Measurements from ENCODE around the gene MEGF6.
A peak's percentile ranks its signal among the peaks of the same experiment; 100 is the strongest.

Gene MEGF6

GRCh38 chr1:3611170-3612019 is at the start of gene MEGF6:
Gene MEGF6, minus strand, starts transcription at chr1:3611508. Its CDS starts 240 bp downstream, at chr1:3611268.
- peak in 1 of 2 experiments; percentile 2 for DNase-seq

GRCh38 chr1:3660704-3661103 is 49.4 kb upstream of the MEGF6 start:
- no peak for DNase-seq

GRCh38 chr1:3659093-3659492 is 47.8 kb upstream of the MEGF6 start:
- DNase-seq: no peak

- peak in 1 of 2 experiments; percentile 32 for DNase-seq
Observed at GRCh38 chr1:3658231-3658615, 46.9 kb upstream of the MEGF6 start.

- DNase-seq: no peak
Observed at GRCh38 chr1:3657578-3658230, 46.4 kb upstream of the MEGF6 start.

- no peak for DNase-seq
Observed at GRCh38 chr1:3657096-3657475, 45.8 kb upstream of the MEGF6 start.

- DNase-seq: peak in 1 of 2 experiments; percentile 4
Observed at GRCh38 chr1:3656450-3657095, 45.3 kb upstream of the MEGF6 start.

GRCh38 chr1:3654549-3655281 is 43.4 kb upstream of the MEGF6 start:
- DNase-seq: no peak

GRCh38 chr1:3653286-3653618 is 41.9 kb upstream of the MEGF6 start:
- DNase-seq: no peak

- DNase-seq: peak in 1 of 2 experiments; percentile 8
Observed at GRCh38 chr1:3652548-3653285, 41.4 kb upstream of the MEGF6 start.

GRCh38 chr1:3651930-3652547 is 40.7 kb upstream of the MEGF6 start, which contains the start of gene TP73:
Gene TP73, plus strand, starts transcription at chr1:3652516. Its CDS starts 29,850 bp downstream, at chr1:3682366.
- DNase-seq: peak; percentile 13 to 36

- no peak for DNase-seq
Observed at GRCh38 chr1:3651026-3651929, 40.0 kb upstream of the MEGF6 start.

- no peak for DNase-seq
Observed at GRCh38 chr1:3650248-3651025, 39.1 kb upstream of the MEGF6 start.

GRCh38 chr1:3649342-3650247 is 38.3 kb upstream of the MEGF6 start, which contains the start of gene WRAP73:
Gene WRAP73, minus strand, starts transcription at chr1:3650103. Its CDS starts 104 bp downstream, at chr1:3649999.
- peak; percentile 71 to 79 for DNase-seq

GRCh38 chr1:3646596-3646995 is 35.3 kb upstream of the MEGF6 start:
- DNase-seq: no peak

- no peak for DNase-seq
Observed at GRCh38 chr1:3645666-3646355, 34.5 kb upstream of the MEGF6 start.

GRCh38 chr1:3645247-3645646 is 33.9 kb upstream of the MEGF6 start:
- DNase-seq: no peak

- no peak for DNase-seq
Observed at GRCh38 chr1:3644273-3644672, 33.0 kb upstream of the MEGF6 start.

All from NCI-H2081 (cell line).